ENCODE results near the gene FMNL3. TPM values are rescaled to one million over a fixed set of nuclear protein-coding genes. Genes with fewer than 3 reads are reported as not detected.

FMNL3 gene
- total RNA-seq, 1 donor from 2014 or later: 26.4 TPM

- DNase-seq (ENCODE audit: low spot score): no peak
Observed at GRCh38 chr12:49680075-49680474, 27.1 kb downstream of the FMNL3 start.

GRCh38 chr12:49678711-49679110 is 28.5 kb downstream of the FMNL3 start:
- no peak for DNase-seq (ENCODE audit: low spot score)

- no peak for DNase-seq (ENCODE audit: low spot score)
Observed at GRCh38 chr12:49675137-49675536, 32.1 kb downstream of the FMNL3 start.

GRCh38 chr12:49674318-49674981 is 32.8 kb downstream of the FMNL3 start:
- DNase-seq (ENCODE audit: low spot score): no peak

GRCh38 chr12:49673446-49674317 is 33.5 kb downstream of the FMNL3 start:
- DNase-seq (ENCODE audit: low spot score): peak; percentile 93

- DNase-seq (ENCODE audit: low spot score): no peak
Observed at GRCh38 chr12:49672301-49673217, 34.6 kb downstream of the FMNL3 start.

- DNase-seq (ENCODE audit: low spot score): peak; percentile 75
Observed at GRCh38 chr12:49671031-49671765, 36.0 kb downstream of the FMNL3 start.

GRCh38 chr12:49669796-49670195 is 37.4 kb downstream of the FMNL3 start:
- peak; percentile 35 for DNase-seq (ENCODE audit: low spot score)

- DNase-seq (ENCODE audit: low spot score): no peak
Observed at GRCh38 chr12:49667325-49668090, 39.7 kb downstream of the FMNL3 start.

- no peak for DNase-seq (ENCODE audit: low spot score)
Observed at GRCh38 chr12:49666176-49666575, 41.0 kb downstream of the FMNL3 start.

- DNase-seq (ENCODE audit: low spot score): peak; percentile 76
Observed at GRCh38 chr12:49665384-49665783, 41.8 kb downstream of the FMNL3 start.

- DNase-seq (ENCODE audit: low spot score): no peak
Observed at GRCh38 chr12:49664591-49665239, 42.5 kb downstream of the FMNL3 start.

GRCh38 chr12:49664167-49664566 is 43.0 kb downstream of the FMNL3 start:
- no peak for DNase-seq (ENCODE audit: low spot score)

- DNase-seq (ENCODE audit: low spot score): peak; percentile 88
Observed at GRCh38 chr12:49662998-49663843, 44.0 kb downstream of the FMNL3 start.

GRCh38 chr12:49661746-49662145 is 45.5 kb downstream of the FMNL3 start:
- DNase-seq (ENCODE audit: low spot score): peak; percentile 64

GRCh38 chr12:49661191-49661590 is 46.0 kb downstream of the FMNL3 start:
- DNase-seq (ENCODE audit: low spot score): no peak

GRCh38 chr12:49659753-49660152 is 47.5 kb downstream of the FMNL3 start:
- DNase-seq (ENCODE audit: low spot score): no peak

GRCh38 chr12:49658276-49658675 is 48.9 kb downstream of the FMNL3 start:
- DNase-seq (ENCODE audit: low spot score): peak; percentile 57

Measured in mesenteric fat pad (tissue), 1 donor.